OCI-LY7 (cell line): Measurements from ENCODE around the gene MS4A5.

ENCODE experiments used
- CTCF ChIP-seq: fragments of 200-600 bp; sonication (generic); conservative IDR thresholded peaks from 2 replicates; pipeline ENCODE4 v1.5.1; 2014; ENCODE audit warnings: mild to moderate bottlenecking, antibody characterized with exemption, low read length, moderate library complexity, mixed read lengths
- EZH2phosphoT487 ChIP-seq: fragments of 200-600 bp; sonication (generic); IDR thresholded peaks from 2 replicates; pipeline ENCODE4 v1.6.1; 2018; ENCODE audit warnings: low read depth, borderline replicate concordance, mild to moderate bottlenecking, mixed run types, antibody characterized with exemption, low read length, moderate library complexity, mixed read lengths

DNA sequence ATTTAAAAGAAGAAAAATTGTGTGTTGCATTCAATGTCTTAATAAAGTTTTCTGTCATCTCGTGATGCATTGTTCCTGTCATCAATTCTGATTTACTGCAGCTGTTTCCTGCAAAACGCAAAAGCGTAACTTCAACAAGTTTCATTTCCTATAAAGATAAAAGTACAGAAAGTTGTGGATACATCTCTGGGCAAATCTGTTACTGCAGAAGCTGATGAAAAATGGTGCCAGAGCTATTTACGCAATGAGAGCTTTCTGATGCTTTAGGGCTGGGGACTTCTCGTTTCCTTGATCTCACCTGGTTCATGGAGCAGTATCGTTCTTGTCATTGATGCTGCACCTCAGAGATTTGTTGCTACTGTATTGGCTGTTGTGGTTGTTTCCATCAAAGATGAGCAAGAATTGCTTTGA lies 47.7 kb downstream of the MS4A5 start:
- TF ChIP-seq CTCF (no peak), EZH2phosphoT487 (no peak)
